WTC11 (cell line): Measurements from ENCODE around the gene COG8. TPM values are rescaled to one million over a fixed set of nuclear protein-coding genes. Genes with fewer than 3 reads are reported as not detected.

Experiments
- ATAC-seq: fragments of 200-7000 bp; cut with Tn5 transposase; 2 replicates; pipeline ENCODE4 v1.10.0; 2021; ENCODE audit warnings: mild to moderate bottlenecking, moderate library complexity
- CTCF ChIA-PET: fragments of 300-600 bp; sonication (Branson Sonifier 250); formaldehyde crosslinking; loops from one replicate; lab custom pipeline; 2021; ENCODE audit warnings: antibody characterized with exemption; lab: Charles Lee
- POLR2A ChIA-PET: fragments of 350-600 bp; sonication (Branson Sonifier 250); formaldehyde crosslinking; loops from one replicate; lab custom pipeline; 2021; ENCODE audit warnings: antibody characterized with exemption; lab: Charles Lee
- DNase-seq: peaks from one replicate; pipeline ENCODE4 v3.0.0; 2021; ENCODE audit warnings: low spot score
- H3K27ac Mint-ChIP-seq: 2 replicates; pipeline ENCODE4 v1.8.0; 2021; ENCODE audit warnings: mixed read lengths
- H3K27me3 Mint-ChIP-seq: 2 replicates; pipeline ENCODE4 v1.8.0; 2021; ENCODE audit warnings: low read depth, mild to moderate bottlenecking, moderate library complexity, mixed read lengths
- H3K36me3 Mint-ChIP-seq: 2 replicates; pipeline ENCODE4 v1.8.0; 2021; ENCODE audit warnings: mixed read lengths
- H3K4me1 Mint-ChIP-seq: 2 replicates; pipeline ENCODE4 v1.8.0; 2022; ENCODE audit warnings: mixed read lengths
- H3K4me3 Mint-ChIP-seq: 2 replicates; pipeline ENCODE4 v1.8.0; 2021; ENCODE audit warnings: mild to moderate bottlenecking, moderate library complexity, mixed read lengths
- H3K9me3 Mint-ChIP-seq: 2 replicates; pipeline ENCODE4 v1.8.0; 2021; ENCODE audit warnings: mixed read lengths
- CREB1 ChIP-seq: sonication (generic); formaldehyde crosslinking; IDR thresholded peaks from 2 replicates; pipeline ENCODE4 v1.8.0; 2023; ENCODE audit warnings: mild to moderate bottlenecking, missing genetic modification reagents
- CREM ChIP-seq: sonication (generic); formaldehyde crosslinking; IDR thresholded peaks from 2 replicates; pipeline ENCODE4 v1.8.1; 2022; ENCODE audit warnings: mild to moderate bottlenecking, missing genetic modification reagents, moderate library complexity
- ELF4 ChIP-seq: sonication (generic); formaldehyde crosslinking; IDR thresholded peaks from 2 replicates; pipeline ENCODE4 v1.8.1; 2022; ENCODE audit warnings: low read depth, mild to moderate bottlenecking, moderate library complexity, missing genetic modification reagents
- ETV6 ChIP-seq: sonication (generic); formaldehyde crosslinking; IDR thresholded peaks from 2 replicates; pipeline ENCODE4 v1.8.1; 2022; ENCODE audit warnings: mild to moderate bottlenecking, missing genetic modification reagents
- FOXK1 ChIP-seq: sonication (generic); formaldehyde crosslinking; IDR thresholded peaks from 2 replicates; pipeline ENCODE4 v1.8.0; 2022; ENCODE audit warnings: mild to moderate bottlenecking, moderate library complexity, missing genetic modification reagents
- GABPB1 ChIP-seq: sonication (generic); formaldehyde crosslinking; IDR thresholded peaks from 2 replicates; pipeline ENCODE4 v1.8.1; 2023; ENCODE audit warnings: mild to moderate bottlenecking, missing genetic modification reagents
- IRF2 ChIP-seq: sonication (generic); formaldehyde crosslinking; IDR thresholded peaks from 2 replicates; pipeline ENCODE4 v1.8.0; 2022; ENCODE audit warnings: low read depth, missing genetic modification reagents, borderline replicate concordance
- MYBL2 ChIP-seq: sonication (generic); formaldehyde crosslinking; IDR thresholded peaks from 2 replicates; pipeline ENCODE4 v1.8.1; 2023; ENCODE audit warnings: mild to moderate bottlenecking, moderate library complexity, missing genetic modification reagents
- NR1H2 ChIP-seq: sonication (generic); formaldehyde crosslinking; IDR thresholded peaks from 2 replicates; pipeline ENCODE4 v1.9.0; 2021; ENCODE audit warnings: mild to moderate bottlenecking, moderate library complexity, missing genetic modification reagents
- SMAD4 ChIP-seq: sonication (generic); formaldehyde crosslinking; IDR thresholded peaks from 2 replicates; pipeline ENCODE4 v1.8.0; 2022; ENCODE audit warnings: mild to moderate bottlenecking, missing genetic modification reagents
- ZNF219 ChIP-seq: sonication (generic); formaldehyde crosslinking; IDR thresholded peaks from 2 replicates; pipeline ENCODE4 v1.8.0; 2023; ENCODE audit warnings: missing genetic modification reagents, mild to moderate bottlenecking, borderline replicate concordance
- ZNF263 ChIP-seq: sonication (generic); formaldehyde crosslinking; IDR thresholded peaks from 2 replicates; pipeline ENCODE4 v1.8.1; 2022; ENCODE audit warnings: low read depth, mild to moderate bottlenecking, moderate library complexity, missing genetic modification reagents
- ZNF317 ChIP-seq: sonication (generic); formaldehyde crosslinking; IDR thresholded peaks from 2 replicates; pipeline ENCODE4 v1.8.1; 2023; ENCODE audit warnings: low read depth, mild to moderate bottlenecking, moderate library complexity, missing genetic modification reagents, borderline replicate concordance
- total RNA-seq: library from RNA; stranded (reverse); gene quantifications from 3 replicates; pipeline ENCODE4 v1.2.3, GENCODE V29; 2021
- TF ChIP-seq, protein P1 (sequence below): sonication (generic); formaldehyde crosslinking; IDR thresholded peaks from 2 replicates; pipeline ENCODE4 v1.8.1; 2022; ENCODE audit warnings: missing genetic modification reagents, borderline replicate concordance
- TF ChIP-seq, protein P2 (sequence below): sonication (generic); formaldehyde crosslinking; IDR thresholded peaks from 2 replicates; pipeline ENCODE4 v1.8.1; 2023; ENCODE audit warnings: mild to moderate bottlenecking, missing genetic modification reagents
- TF ChIP-seq, protein P3 (sequence below): sonication (generic); formaldehyde crosslinking; IDR thresholded peaks from 2 replicates; pipeline ENCODE4 v1.8.1; 2022; ENCODE audit warnings: low read depth, mild to moderate bottlenecking, moderate library complexity, missing genetic modification reagents, borderline replicate concordance
- TF ChIP-seq, protein P4 (sequence below): fragments of 250-450 bp; sonication (Bioruptor Pico); IDR thresholded peaks from 2 replicates; pipeline ENCODE4 v1.9.0; 2021; ENCODE audit warnings: mild to moderate bottlenecking, borderline replicate concordance
- TF ChIP-seq, protein P5 (sequence below): fragments of 250-450 bp; sonication (Bioruptor Pico); IDR thresholded peaks from 2 replicates; pipeline ENCODE4 v2.1.2; 2022; ENCODE audit warnings: mild to moderate bottlenecking, moderate library complexity
- TF ChIP-seq, protein P6 (sequence below): sonication (generic); formaldehyde crosslinking; IDR thresholded peaks from 2 replicates; pipeline ENCODE4 v1.8.0; 2023; ENCODE audit warnings: missing genetic modification reagents, mild to moderate bottlenecking, borderline replicate concordance
- TF ChIP-seq, protein P7 (sequence below): fragments of 250-450 bp; sonication (Bioruptor Pico); IDR thresholded peaks from 2 replicates; pipeline ENCODE4 v1.9.0; 2021; ENCODE audit warnings: mild to moderate bottlenecking

The COG8 gene
- total RNA-seq, 1 experiment from 2014 or later = 56.5 TPM

DNA sequence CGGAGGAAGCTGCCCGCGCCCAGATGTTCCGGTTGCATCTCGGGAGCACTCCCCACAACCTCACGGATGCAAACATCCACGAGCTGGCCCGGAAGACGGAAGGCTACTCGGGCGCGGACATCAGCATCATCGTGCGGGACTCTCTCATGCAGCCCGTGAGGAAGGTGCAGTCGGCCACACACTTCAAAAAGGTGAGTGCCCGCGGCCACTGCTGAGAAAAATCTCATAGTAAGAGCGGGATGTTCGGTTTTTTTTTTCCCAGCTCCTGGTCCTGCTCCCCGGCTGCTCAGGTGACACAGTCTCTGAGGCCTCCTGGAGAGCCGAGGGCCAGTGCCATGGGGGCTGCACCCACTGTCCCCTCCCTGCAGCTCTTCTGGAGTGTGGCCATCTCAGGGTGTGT is 18.3 kb downstream of the COG8 start:
- H3K4me3 Mint-ChIP-seq = no peak overlapping the region
- peak overlapping the region; percentile 88; the same call in 1 of the 2 replicates for H3K27ac Mint-ChIP-seq
- ChIA-PET POLR2A (no interaction called here), CTCF (no interaction called here)
- no peaks in the 10 kb centered on the region for H3K4me1 Mint-ChIP-seq
- no peaks in the 10 kb centered on the region for H3K9me3 Mint-ChIP-seq
- peaks cover 71% of the 10 kb centered on the region for H3K36me3 Mint-ChIP-seq
- no peak for ATAC-seq
- H3K27me3 Mint-ChIP-seq = no peaks in the 10 kb centered on the region
- no peak for DNase-seq
- TF ChIP-seq, protein P1, sequence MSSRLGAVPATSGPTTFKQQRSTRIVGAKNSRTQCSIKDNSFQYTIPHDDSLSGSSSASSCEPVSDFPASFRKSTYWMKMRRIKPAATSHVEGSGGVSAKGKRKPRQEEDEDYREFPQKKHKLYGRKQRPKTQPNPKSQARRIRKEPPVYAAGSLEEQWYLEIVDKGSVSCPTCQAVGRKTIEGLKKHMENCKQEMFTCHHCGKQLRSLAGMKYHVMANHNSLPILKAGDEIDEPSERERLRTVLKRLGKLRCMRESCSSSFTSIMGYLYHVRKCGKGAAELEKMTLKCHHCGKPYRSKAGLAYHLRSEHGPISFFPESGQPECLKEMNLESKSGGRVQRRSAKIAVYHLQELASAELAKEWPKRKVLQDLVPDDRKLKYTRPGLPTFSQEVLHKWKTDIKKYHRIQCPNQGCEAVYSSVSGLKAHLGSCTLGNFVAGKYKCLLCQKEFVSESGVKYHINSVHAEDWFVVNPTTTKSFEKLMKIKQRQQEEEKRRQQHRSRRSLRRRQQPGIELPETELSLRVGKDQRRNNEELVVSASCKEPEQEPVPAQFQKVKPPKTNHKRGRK (CRISPR knock-in tag) = no peak
- TF ChIP-seq GABPB1 = no peak
- no peak for TF ChIP-seq ETV6
- TF ChIP-seq, protein P2, sequence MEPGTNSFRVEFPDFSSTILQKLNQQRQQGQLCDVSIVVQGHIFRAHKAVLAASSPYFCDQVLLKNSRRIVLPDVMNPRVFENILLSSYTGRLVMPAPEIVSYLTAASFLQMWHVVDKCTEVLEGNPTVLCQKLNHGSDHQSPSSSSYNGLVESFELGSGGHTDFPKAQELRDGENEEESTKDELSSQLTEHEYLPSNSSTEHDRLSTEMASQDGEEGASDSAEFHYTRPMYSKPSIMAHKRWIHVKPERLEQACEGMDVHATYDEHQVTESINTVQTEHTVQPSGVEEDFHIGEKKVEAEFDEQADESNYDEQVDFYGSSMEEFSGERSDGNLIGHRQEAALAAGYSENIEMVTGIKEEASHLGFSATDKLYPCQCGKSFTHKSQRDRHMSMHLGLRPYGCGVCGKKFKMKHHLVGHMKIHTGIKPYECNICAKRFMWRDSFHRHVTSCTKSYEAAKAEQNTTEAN (CRISPR knock-in tag) = no peak
- TF ChIP-seq, protein P3, sequence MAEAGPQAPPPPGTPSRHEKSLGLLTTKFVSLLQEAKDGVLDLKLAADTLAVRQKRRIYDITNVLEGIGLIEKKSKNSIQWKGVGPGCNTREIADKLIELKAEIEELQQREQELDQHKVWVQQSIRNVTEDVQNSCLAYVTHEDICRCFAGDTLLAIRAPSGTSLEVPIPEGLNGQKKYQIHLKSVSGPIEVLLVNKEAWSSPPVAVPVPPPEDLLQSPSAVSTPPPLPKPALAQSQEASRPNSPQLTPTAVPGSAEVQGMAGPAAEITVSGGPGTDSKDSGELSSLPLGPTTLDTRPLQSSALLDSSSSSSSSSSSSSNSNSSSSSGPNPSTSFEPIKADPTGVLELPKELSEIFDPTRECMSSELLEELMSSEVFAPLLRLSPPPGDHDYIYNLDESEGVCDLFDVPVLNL (CRISPR knock-in tag) = no peak
- TF ChIP-seq CREB1 (CRISPR knock-in tag) = no peak
- no peak for TF ChIP-seq SMAD4 (CRISPR knock-in tag)
- TF ChIP-seq ZNF317 = no peak
- no peak for TF ChIP-seq ZNF263 (CRISPR knock-in tag)
- TF ChIP-seq CREM (CRISPR knock-in tag) = no peak
- no peak for TF ChIP-seq ZNF219 (CRISPR knock-in tag)
- no peak for TF ChIP-seq FOXK1
- TF ChIP-seq, protein P4, sequence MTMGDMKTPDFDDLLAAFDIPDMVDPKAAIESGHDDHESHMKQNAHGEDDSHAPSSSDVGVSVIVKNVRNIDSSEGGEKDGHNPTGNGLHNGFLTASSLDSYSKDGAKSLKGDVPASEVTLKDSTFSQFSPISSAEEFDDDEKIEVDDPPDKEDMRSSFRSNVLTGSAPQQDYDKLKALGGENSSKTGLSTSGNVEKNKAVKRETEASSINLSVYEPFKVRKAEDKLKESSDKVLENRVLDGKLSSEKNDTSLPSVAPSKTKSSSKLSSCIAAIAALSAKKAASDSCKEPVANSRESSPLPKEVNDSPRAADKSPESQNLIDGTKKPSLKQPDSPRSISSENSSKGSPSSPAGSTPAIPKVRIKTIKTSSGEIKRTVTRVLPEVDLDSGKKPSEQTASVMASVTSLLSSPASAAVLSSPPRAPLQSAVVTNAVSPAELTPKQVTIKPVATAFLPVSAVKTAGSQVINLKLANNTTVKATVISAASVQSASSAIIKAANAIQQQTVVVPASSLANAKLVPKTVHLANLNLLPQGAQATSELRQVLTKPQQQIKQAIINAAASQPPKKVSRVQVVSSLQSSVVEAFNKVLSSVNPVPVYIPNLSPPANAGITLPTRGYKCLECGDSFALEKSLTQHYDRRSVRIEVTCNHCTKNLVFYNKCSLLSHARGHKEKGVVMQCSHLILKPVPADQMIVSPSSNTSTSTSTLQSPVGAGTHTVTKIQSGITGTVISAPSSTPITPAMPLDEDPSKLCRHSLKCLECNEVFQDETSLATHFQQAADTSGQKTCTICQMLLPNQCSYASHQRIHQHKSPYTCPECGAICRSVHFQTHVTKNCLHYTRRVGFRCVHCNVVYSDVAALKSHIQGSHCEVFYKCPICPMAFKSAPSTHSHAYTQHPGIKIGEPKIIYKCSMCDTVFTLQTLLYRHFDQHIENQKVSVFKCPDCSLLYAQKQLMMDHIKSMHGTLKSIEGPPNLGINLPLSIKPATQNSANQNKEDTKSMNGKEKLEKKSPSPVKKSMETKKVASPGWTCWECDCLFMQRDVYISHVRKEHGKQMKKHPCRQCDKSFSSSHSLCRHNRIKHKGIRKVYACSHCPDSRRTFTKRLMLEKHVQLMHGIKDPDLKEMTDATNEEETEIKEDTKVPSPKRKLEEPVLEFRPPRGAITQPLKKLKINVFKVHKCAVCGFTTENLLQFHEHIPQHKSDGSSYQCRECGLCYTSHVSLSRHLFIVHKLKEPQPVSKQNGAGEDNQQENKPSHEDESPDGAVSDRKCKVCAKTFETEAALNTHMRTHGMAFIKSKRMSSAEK (CRISPR knock-in tag) = no peak
- no peak for TF ChIP-seq MYBL2 (CRISPR knock-in tag)
- TF ChIP-seq, protein P5, sequence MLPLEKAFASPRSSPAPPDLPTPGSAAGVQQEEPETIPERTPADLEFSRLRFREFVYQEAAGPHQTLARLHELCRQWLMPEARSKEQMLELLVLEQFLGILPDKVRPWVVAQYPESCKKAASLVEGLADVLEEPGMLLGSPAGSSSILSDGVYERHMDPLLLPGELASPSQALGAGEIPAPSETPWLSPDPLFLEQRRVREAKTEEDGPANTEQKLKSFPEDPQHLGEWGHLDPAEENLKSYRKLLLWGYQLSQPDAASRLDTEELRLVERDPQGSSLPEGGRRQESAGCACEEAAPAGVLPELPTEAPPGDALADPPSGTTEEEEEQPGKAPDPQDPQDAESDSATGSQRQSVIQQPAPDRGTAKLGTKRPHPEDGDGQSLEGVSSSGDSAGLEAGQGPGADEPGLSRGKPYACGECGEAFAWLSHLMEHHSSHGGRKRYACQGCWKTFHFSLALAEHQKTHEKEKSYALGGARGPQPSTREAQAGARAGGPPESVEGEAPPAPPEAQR (CRISPR knock-in tag) = no peak

DNA sequence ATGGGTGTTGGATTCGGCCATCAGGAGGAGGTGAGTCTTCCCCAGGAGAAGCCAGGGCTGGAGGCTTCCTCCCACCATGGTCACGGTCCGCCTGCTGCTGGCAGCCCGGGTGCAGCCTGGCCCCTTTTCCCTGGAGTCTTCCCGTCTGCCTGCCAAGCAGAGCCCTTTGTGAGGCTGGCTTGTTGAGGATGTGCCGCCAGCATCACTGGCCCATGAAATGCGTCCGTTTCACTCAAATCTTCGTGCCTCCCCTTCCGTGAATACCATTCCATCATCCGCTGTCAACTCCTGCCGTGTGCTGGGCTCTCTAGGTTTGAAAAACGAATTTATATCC is 18.7 kb downstream of the COG8 start:
- POLR2A ChIA-PET = no interaction called here
- peaks cover 71% of the 10 kb centered on the region for H3K36me3 Mint-ChIP-seq
- ATAC-seq = no peak
- DNase-seq = no peak
- no peak overlapping the region for H3K4me3 Mint-ChIP-seq
- H3K4me1 Mint-ChIP-seq = no peaks in the 10 kb centered on the region
- CTCF ChIA-PET = no interaction called here
- no peaks in the 10 kb centered on the region for H3K27me3 Mint-ChIP-seq
- H3K9me3 Mint-ChIP-seq = no peaks in the 10 kb centered on the region
- H3K27ac Mint-ChIP-seq = no peak overlapping the region; the same call in 1 of the 2 replicates
- TF ChIP-seq, protein P6, sequence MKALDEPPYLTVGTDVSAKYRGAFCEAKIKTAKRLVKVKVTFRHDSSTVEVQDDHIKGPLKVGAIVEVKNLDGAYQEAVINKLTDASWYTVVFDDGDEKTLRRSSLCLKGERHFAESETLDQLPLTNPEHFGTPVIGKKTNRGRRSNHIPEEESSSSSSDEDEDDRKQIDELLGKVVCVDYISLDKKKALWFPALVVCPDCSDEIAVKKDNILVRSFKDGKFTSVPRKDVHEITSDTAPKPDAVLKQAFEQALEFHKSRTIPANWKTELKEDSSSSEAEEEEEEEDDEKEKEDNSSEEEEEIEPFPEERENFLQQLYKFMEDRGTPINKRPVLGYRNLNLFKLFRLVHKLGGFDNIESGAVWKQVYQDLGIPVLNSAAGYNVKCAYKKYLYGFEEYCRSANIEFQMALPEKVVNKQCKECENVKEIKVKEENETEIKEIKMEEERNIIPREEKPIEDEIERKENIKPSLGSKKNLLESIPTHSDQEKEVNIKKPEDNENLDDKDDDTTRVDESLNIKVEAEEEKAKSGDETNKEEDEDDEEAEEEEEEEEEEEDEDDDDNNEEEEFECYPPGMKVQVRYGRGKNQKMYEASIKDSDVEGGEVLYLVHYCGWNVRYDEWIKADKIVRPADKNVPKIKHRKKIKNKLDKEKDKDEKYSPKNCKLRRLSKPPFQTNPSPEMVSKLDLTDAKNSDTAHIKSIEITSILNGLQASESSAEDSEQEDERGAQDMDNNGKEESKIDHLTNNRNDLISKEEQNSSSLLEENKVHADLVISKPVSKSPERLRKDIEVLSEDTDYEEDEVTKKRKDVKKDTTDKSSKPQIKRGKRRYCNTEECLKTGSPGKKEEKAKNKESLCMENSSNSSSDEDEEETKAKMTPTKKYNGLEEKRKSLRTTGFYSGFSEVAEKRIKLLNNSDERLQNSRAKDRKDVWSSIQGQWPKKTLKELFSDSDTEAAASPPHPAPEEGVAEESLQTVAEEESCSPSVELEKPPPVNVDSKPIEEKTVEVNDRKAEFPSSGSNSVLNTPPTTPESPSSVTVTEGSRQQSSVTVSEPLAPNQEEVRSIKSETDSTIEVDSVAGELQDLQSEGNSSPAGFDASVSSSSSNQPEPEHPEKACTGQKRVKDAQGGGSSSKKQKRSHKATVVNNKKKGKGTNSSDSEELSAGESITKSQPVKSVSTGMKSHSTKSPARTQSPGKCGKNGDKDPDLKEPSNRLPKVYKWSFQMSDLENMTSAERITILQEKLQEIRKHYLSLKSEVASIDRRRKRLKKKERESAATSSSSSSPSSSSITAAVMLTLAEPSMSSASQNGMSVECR (CRISPR knock-in tag) = no peak
- TF ChIP-seq IRF2 = no peak
- no peak for TF ChIP-seq NR1H2 (CRISPR knock-in tag)
- no peak for TF ChIP-seq ELF4
- TF ChIP-seq, protein P3 (CRISPR knock-in tag) = no peak
- TF ChIP-seq, protein P7, sequence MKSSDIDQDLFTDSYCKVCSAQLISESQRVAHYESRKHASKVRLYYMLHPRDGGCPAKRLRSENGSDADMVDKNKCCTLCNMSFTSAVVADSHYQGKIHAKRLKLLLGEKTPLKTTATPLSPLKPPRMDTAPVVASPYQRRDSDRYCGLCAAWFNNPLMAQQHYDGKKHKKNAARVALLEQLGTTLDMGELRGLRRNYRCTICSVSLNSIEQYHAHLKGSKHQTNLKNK (CRISPR knock-in tag) = no peak
- TF ChIP-seq ZNF263 (CRISPR knock-in tag) = no peak
